Measurements from ENCODE around the gene WDR86. TPM values are rescaled to one million over a fixed set of nuclear protein-coding genes. Genes with fewer than 3 reads are reported as not detected.

The WDR86 gene
- total RNA-seq, 1 experiment from 2014 or later, result not detected

DNA sequence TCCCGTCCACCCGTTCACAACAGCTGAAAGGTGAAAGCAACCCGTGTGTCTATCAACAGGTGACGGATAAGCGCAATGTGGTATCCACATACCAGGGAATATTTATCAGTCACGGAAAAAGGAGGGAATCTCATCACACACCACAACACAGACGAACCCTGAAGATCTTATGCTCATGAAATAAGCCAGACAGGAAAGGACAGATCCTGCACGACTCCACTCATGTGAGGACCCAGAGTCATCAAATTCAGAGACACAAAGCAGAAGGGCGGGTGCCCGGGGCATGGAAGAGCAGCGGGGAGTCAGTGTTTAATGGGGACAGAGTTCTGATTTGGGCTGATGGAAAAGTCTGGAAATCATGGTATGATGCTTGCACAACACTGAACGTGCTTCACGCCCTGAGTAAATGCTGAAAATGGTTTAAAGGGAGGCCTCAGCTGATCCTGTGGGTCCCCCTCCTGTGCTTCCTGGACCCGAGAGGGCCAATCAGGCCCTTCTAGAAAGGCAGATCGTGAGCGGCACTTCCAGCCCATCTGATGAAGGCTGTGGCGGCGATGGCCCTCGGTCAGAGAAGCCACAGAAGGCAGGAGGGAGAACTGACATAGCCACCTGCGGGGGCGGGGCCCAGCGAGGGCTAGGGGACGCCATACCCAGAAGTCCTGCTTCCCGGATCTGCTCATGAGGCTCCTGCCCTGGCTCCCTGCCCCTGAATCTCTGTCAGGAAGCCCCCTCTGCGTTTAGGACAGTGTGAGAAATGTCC is 19.1 kb downstream of the WDR86 start:
- CTCF ChIA-PET, result no interaction called here
- Mint-ChIP-seq H3K9me3 (ENCODE audit: low read depth, unreplicated experiment) (no peaks in the 10 kb centered on the region), H3K4me3 (ENCODE audit: low read depth, unreplicated experiment) (no peak overlapping the region), H3K27me3 (ENCODE audit: unreplicated experiment) (peaks cover 76% of the 10 kb centered on the region), H3K36me3 (ENCODE audit: insufficient read depth, unreplicated experiment) (no peaks in the 10 kb centered on the region), H3K27ac (ENCODE audit: unreplicated experiment) (no peak overlapping the region), H3K4me1 (ENCODE audit: low read depth, unreplicated experiment) (peaks cover 16% of the 10 kb centered on the region)
- no peak for DNase-seq
- BruUV-seq (replicated peaks), result no TSS peak
- TF ChIP-seq, protein P1, sequence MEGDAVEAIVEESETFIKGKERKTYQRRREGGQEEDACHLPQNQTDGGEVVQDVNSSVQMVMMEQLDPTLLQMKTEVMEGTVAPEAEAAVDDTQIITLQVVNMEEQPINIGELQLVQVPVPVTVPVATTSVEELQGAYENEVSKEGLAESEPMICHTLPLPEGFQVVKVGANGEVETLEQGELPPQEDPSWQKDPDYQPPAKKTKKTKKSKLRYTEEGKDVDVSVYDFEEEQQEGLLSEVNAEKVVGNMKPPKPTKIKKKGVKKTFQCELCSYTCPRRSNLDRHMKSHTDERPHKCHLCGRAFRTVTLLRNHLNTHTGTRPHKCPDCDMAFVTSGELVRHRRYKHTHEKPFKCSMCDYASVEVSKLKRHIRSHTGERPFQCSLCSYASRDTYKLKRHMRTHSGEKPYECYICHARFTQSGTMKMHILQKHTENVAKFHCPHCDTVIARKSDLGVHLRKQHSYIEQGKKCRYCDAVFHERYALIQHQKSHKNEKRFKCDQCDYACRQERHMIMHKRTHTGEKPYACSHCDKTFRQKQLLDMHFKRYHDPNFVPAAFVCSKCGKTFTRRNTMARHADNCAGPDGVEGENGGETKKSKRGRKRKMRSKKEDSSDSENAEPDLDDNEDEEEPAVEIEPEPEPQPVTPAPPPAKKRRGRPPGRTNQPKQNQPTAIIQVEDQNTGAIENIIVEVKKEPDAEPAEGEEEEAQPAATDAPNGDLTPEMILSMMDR (IDR thresholded peaks at IDR 0.05; ENCODE audit: unreplicated experiment), result no peak
- intact Hi-C loops (cut with micrococcal nuclease; ENCODE audit: unreplicated experiment), result no loop called here

DNA sequence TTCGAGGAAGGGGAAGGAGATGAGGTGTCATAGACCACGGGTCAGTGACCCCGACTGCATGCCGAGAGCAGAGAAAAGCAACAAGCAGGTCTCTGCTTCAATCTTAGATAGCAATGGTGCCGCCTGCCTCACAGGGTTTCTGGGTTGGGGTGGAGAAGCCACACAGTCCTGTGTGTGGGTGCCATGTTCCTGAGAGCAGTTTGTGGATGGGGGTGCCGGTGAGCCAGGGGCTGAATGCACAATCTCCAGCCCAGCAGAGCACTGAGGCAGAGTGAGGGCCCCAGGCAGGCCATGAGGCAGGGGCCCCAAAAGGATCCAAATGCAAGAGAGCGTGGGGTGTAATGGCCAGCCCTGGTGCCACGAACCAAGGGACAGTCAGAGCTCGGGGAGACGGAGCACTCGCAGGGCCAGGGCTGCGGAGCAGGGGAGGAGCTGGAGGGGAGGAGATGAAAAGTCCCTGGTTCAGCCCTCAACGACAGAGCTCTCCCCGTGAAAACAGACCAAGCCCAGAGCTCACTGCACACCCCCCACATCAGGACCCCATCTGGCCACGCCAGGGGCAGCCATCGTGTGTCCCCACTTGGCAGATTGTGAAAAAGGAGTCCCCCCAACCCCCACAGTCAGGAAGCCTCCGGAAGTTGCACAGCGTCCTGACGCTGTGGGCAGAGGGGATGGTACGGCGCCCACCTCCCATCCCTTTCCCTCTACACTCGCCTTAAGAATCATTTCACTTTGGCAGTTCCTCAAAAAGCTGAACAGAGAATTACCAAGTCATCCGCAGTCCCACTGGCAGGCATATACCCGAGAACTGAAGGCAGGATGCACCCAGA is 19.9 kb downstream of the WDR86 start:
- peaks cover 16% of the 10 kb centered on the region for H3K4me1 Mint-ChIP-seq (ENCODE audit: low read depth, unreplicated experiment)
- H3K27me3 Mint-ChIP-seq (ENCODE audit: unreplicated experiment), result peaks cover 70% of the 10 kb centered on the region
- intact Hi-C loops (cut with micrococcal nuclease; ENCODE audit: unreplicated experiment), result no loop called here
- no peaks in the 10 kb centered on the region for H3K9me3 Mint-ChIP-seq (ENCODE audit: low read depth, unreplicated experiment)
- no TSS peak for BruUV-seq (replicated peaks)
- TF ChIP-seq, protein P1 (IDR thresholded peaks at IDR 0.05; ENCODE audit: unreplicated experiment), result no peak
- H3K4me3 Mint-ChIP-seq (ENCODE audit: low read depth, unreplicated experiment), result no peak overlapping the region
- no peak for DNase-seq
- H3K36me3 Mint-ChIP-seq (ENCODE audit: insufficient read depth, unreplicated experiment), result no peaks in the 10 kb centered on the region
- H3K27ac Mint-ChIP-seq (ENCODE audit: unreplicated experiment), result no peak overlapping the region
- CTCF ChIA-PET, result no interaction called here

DNA sequence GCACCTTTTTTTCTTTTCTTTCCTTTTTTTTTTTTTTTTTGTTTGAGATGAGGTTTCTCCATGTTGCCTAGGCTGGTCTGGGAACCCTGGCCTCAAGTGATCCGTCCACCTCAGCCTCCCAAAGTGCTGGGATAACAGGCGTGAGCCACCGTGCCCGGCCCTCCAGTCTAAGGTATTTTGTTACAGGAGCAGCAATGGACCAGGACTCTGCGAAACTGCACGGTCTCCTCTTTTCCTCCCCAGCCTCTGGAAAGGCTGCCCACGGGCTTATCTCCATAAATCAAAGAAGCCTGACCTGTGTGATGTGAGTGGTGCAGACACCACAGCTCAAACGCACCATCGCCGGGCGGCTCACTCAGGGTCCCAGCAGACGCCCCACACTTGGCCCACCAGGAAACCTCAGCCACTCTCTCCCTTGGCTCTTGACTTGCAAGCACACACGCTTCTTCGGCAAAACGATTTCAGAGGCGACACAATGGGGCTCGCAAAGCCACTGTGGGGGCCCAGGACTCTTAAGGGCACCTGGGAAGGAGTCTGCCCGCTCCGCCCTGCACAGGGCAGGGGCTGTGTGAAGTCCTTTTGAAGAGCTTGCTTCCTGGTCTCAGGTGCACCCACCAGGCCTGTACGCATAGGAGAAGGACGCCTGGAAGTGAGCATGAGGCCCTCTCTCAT is 20.6 kb downstream of the WDR86 start:
- peaks cover 16% of the 10 kb centered on the region for H3K4me1 Mint-ChIP-seq (ENCODE audit: low read depth, unreplicated experiment)
- H3K9me3 Mint-ChIP-seq (ENCODE audit: low read depth, unreplicated experiment), result no peaks in the 10 kb centered on the region
- no TSS peak for BruUV-seq (replicated peaks)
- no peak for DNase-seq
- H3K27ac Mint-ChIP-seq (ENCODE audit: unreplicated experiment), result no peak overlapping the region
- TF ChIP-seq, protein P1 (IDR thresholded peaks at IDR 0.05; ENCODE audit: unreplicated experiment), result no peak
- H3K36me3 Mint-ChIP-seq (ENCODE audit: insufficient read depth, unreplicated experiment), result no peaks in the 10 kb centered on the region
- peaks cover 70% of the 10 kb centered on the region for H3K27me3 Mint-ChIP-seq (ENCODE audit: unreplicated experiment)
- CTCF ChIA-PET, result no interaction called here
- intact Hi-C loops (cut with micrococcal nuclease; ENCODE audit: unreplicated experiment), result no loop called here
- no peak overlapping the region for H3K4me3 Mint-ChIP-seq (ENCODE audit: low read depth, unreplicated experiment)

DNA sequence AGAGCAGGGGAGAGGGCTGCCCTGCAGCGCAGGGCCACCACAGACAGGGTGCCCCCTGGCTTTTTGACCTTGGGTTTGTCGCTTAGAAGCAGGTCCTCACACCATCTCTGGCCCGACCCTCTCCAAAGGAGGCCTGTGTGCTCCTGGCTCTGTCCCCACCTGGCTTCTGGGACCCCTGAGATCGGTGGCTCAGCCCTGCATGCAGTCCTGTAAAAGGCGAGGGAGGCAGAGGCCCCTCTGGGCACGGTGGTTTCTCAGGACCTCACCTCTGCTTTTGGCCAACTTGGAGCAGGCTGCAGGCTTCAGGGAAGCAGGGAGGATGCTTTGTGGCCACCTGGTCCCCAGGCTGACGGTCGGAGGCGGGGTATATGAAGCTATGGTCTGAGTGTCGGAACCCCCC is 21.4 kb downstream of the WDR86 start:
- no peak overlapping the region for H3K27ac Mint-ChIP-seq (ENCODE audit: unreplicated experiment)
- intact Hi-C loops (cut with micrococcal nuclease; ENCODE audit: unreplicated experiment), result no loop called here

More for the DNA sequence above, 21.4 kb downstream of the WDR86 start:
- no TSS peak for BruUV-seq (replicated peaks)
- Mint-ChIP-seq H3K4me3 (ENCODE audit: low read depth, unreplicated experiment) (no peak overlapping the region), H3K36me3 (ENCODE audit: insufficient read depth, unreplicated experiment) (no peaks in the 10 kb centered on the region), H3K9me3 (ENCODE audit: low read depth, unreplicated experiment) (no peaks in the 10 kb centered on the region), H3K4me1 (ENCODE audit: low read depth, unreplicated experiment) (peaks cover 15% of the 10 kb centered on the region), H3K27me3 (ENCODE audit: unreplicated experiment) (peaks cover 70% of the 10 kb centered on the region)
- CTCF ChIA-PET, result no interaction called here
- no peak for DNase-seq
- TF ChIP-seq, protein P1 (IDR thresholded peaks at IDR 0.05; ENCODE audit: unreplicated experiment), result no peak
